IMR-90 (cell line): ENCODE measurements around the gene NOS3.

Experiments
- BHLHE40 ChIP-seq: fragments of 150-350 bp; IDR thresholded peaks from 2 replicates; pipeline ENCODE4 v1.6.1; 2016; ENCODE audit warnings: mild to moderate bottlenecking, low read depth, low read length
- CHD1 ChIP-seq: IDR thresholded peaks from 2 replicates; pipeline ENCODE4 v1.6.1; 2012; ENCODE audit warnings: low read depth, low read length, improper control_type of control experiment
- MAFK ChIP-seq: IDR thresholded peaks from 2 replicates; pipeline ENCODE4 v1.6.1; 2012; ENCODE audit warnings: low read depth, low read length, improper control_type of control experiment
- MXI1 ChIP-seq: IDR thresholded peaks from 2 replicates; pipeline ENCODE4 v1.6.1; 2012; ENCODE audit warnings: low read depth, mild to moderate bottlenecking, low read length, moderate library complexity, borderline replicate concordance
- POLR2A ChIP-seq: IDR thresholded peaks from 2 replicates; pipeline ENCODE4 v1.6.1; 2012; ENCODE audit warnings: mild to moderate bottlenecking, low read depth, low read length
- RAD21 ChIP-seq: IDR thresholded peaks from 2 replicates; pipeline ENCODE4 v1.6.1; 2012; ENCODE audit warnings: low read length, improper control_type of control experiment
- RCOR1 ChIP-seq: IDR thresholded peaks from 2 replicates; pipeline ENCODE4 v1.6.1; 2012; ENCODE audit warnings: mild to moderate bottlenecking, low read length, improper control_type of control experiment; ENCODE audit not compliant: insufficient replicate concordance
- RFX5 ChIP-seq: IDR thresholded peaks from 2 replicates; pipeline ENCODE4 v1.8.0; 2012; ENCODE audit warnings: low read depth, mild to moderate bottlenecking, low read length, moderate library complexity
- SMC3 ChIP-seq: fragments of 150-350 bp; IDR thresholded peaks from 2 replicates; pipeline ENCODE4 v1.6.1; 2016; ENCODE audit warnings: low read depth, mild to moderate bottlenecking, antibody characterized with exemption, low read length, moderate library complexity
- TF ChIP-seq, protein P1 (sequence below): conservative IDR thresholded peaks from 2 replicates; pipeline ENCODE4 v1.5.1; 2012; ENCODE audit warnings: mild to moderate bottlenecking, low read depth, low read length, improper control_type of control experiment
- TF ChIP-seq, protein P2 (sequence below): fragments of 150-350 bp; IDR thresholded peaks from 2 replicates; pipeline ENCODE4 v1.6.1; 2017; ENCODE audit warnings: mild to moderate bottlenecking, antibody characterized with exemption, low read length, low read depth
- TF ChIP-seq, protein P3 (sequence below): fragments of 150-350 bp; IDR thresholded peaks from 2 replicates; pipeline ENCODE4 v1.6.1; 2016; ENCODE audit warnings: low read depth, mild to moderate bottlenecking, low read length, moderate library complexity, borderline replicate concordance

DNA sequence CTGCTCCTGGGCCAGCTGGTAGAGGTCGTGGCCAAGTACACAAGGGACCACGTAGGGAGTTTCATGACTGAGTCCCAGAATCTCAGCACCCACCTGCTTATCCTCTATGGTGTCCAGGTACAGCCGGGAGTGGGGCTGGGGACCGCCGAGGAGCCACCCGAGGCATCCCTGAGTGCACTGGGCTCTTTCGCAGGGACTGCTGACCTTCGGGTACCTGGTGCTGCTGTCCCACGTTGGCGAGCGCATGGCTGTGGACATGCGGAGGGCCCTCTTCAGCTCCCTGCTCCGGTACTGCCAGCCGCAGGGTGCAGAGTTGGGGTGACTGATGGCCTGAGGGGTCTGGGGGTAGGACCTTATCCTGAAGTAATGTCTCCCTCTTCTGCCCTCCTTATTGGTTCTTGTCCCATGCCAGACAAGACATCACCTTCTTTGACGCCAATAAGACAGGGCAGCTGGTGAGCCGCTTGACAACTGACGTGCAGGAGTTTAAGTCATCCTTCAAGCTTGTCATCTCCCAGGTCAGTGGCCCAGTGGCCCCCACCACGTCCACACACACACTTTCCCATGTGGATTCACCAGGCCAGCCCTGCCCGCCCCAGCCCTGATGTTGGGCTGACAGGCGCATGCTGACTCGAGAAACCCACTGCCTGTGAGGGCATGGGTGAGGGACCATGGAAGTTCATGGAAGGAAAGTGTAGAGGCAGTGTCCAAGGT is 43.7 kb downstream of the NOS3 start:
- TF ChIP-seq, protein P1, sequence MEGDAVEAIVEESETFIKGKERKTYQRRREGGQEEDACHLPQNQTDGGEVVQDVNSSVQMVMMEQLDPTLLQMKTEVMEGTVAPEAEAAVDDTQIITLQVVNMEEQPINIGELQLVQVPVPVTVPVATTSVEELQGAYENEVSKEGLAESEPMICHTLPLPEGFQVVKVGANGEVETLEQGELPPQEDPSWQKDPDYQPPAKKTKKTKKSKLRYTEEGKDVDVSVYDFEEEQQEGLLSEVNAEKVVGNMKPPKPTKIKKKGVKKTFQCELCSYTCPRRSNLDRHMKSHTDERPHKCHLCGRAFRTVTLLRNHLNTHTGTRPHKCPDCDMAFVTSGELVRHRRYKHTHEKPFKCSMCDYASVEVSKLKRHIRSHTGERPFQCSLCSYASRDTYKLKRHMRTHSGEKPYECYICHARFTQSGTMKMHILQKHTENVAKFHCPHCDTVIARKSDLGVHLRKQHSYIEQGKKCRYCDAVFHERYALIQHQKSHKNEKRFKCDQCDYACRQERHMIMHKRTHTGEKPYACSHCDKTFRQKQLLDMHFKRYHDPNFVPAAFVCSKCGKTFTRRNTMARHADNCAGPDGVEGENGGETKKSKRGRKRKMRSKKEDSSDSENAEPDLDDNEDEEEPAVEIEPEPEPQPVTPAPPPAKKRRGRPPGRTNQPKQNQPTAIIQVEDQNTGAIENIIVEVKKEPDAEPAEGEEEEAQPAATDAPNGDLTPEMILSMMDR = no peak
- TF ChIP-seq POLR2A (no peak), BHLHE40 (no peak), SMC3 (no peak), RCOR1 (no peak), RAD21 (no peak), CHD1 (no peak), RFX5 (no peak), MAFK (no peak), MXI1 (no peak)
- TF ChIP-seq, protein P2, sequence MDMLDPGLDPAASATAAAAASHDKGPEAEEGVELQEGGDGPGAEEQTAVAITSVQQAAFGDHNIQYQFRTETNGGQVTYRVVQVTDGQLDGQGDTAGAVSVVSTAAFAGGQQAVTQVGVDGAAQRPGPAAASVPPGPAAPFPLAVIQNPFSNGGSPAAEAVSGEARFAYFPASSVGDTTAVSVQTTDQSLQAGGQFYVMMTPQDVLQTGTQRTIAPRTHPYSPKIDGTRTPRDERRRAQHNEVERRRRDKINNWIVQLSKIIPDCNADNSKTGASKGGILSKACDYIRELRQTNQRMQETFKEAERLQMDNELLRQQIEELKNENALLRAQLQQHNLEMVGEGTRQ = no peak
- TF ChIP-seq, protein P3, sequence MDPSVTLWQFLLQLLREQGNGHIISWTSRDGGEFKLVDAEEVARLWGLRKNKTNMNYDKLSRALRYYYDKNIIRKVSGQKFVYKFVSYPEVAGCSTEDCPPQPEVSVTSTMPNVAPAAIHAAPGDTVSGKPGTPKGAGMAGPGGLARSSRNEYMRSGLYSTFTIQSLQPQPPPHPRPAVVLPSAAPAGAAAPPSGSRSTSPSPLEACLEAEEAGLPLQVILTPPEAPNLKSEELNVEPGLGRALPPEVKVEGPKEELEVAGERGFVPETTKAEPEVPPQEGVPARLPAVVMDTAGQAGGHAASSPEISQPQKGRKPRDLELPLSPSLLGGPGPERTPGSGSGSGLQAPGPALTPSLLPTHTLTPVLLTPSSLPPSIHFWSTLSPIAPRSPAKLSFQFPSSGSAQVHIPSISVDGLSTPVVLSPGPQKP = no peak
